Measurements from ENCODE around the gene CD164. TPM values are rescaled to one million over a fixed set of nuclear protein-coding genes. Genes with fewer than 3 reads are reported as not detected.
A peak's percentile ranks its signal among the peaks of the same experiment; 100 is the strongest.

CD164 gene
- total and polyA plus RNA-seq, 9 donors: 129 to 215 (median 173) TPM

GRCh38 chr6:109360281-109360680, 22.0 kb downstream of the CD164 start:
- H3K27ac ChIP-seq: no peak overlapping the region
- DNase-seq: no peak
- H3K4me3 ChIP-seq: no peak overlapping the region
- intact Hi-C loops (cut with DNase I): no loop called here
- no peaks in the 10 kb centered on the region for H3K27me3 ChIP-seq
- TF ChIP-seq POLR2A (IDR thresholded peaks at IDR 0.05) (no peak), EP300 (IDR thresholded peaks at IDR 0.05) (no peak)
- TF ChIP-seq, protein P1, sequence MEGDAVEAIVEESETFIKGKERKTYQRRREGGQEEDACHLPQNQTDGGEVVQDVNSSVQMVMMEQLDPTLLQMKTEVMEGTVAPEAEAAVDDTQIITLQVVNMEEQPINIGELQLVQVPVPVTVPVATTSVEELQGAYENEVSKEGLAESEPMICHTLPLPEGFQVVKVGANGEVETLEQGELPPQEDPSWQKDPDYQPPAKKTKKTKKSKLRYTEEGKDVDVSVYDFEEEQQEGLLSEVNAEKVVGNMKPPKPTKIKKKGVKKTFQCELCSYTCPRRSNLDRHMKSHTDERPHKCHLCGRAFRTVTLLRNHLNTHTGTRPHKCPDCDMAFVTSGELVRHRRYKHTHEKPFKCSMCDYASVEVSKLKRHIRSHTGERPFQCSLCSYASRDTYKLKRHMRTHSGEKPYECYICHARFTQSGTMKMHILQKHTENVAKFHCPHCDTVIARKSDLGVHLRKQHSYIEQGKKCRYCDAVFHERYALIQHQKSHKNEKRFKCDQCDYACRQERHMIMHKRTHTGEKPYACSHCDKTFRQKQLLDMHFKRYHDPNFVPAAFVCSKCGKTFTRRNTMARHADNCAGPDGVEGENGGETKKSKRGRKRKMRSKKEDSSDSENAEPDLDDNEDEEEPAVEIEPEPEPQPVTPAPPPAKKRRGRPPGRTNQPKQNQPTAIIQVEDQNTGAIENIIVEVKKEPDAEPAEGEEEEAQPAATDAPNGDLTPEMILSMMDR (IDR thresholded peaks at IDR 0.05): no peak
- H3K9me3 ChIP-seq: no peaks in the 10 kb centered on the region
- H3K36me3 ChIP-seq: no peaks in the 10 kb centered on the region
- WGBS, 3 donors: 90 to 100% (median 98%) methylated on average over 1 of the region's 1 CpG
- no peaks in the 10 kb centered on the region for H3K4me1 ChIP-seq (ENCODE audit: insufficient read depth)

- Histone ChIP-seq H3K27me3 (no peaks in the 10 kb centered on the region), H3K4me3 (no peak overlapping the region), H3K4me1 (ENCODE audit: insufficient read depth) (no peaks in the 10 kb centered on the region), H3K27ac (peak overlapping the region in 1 of 2 donors; percentile 38), H3K9me3 (no peaks in the 10 kb centered on the region), H3K36me3 (no peaks in the 10 kb centered on the region)
- intact Hi-C loops (cut with DNase I): no loop called here
- TF ChIP-seq EP300 (IDR thresholded peaks at IDR 0.05) (no peak), POLR2A (IDR thresholded peaks at IDR 0.05) (no peak)
- 97 to 100% (median 97%) methylated on average over 2 of the region's 2 CpGs for WGBS, 3 donors
- no peak for DNase-seq
These were observed 23.0 kb downstream of the CD164 start for GRCh38 chr6:109359248-109359647.

GRCh38 chr6:109358204-109358603, 24.1 kb downstream of the CD164 start:
- no peaks in the 10 kb centered on the region for H3K9me3 ChIP-seq
- no peaks in the 10 kb centered on the region for H3K4me1 ChIP-seq (ENCODE audit: insufficient read depth)
- no peak overlapping the region for H3K4me3 ChIP-seq
- H3K27ac ChIP-seq: no peak overlapping the region
- DNase-seq: no peak
- TF ChIP-seq POLR2A (IDR thresholded peaks at IDR 0.05) (no peak), EP300 (IDR thresholded peaks at IDR 0.05) (no peak)
- TF ChIP-seq, protein P1 (IDR thresholded peaks at IDR 0.05): no peak
- intact Hi-C loops (cut with DNase I): no loop called here
- no peaks in the 10 kb centered on the region for H3K27me3 ChIP-seq
- H3K36me3 ChIP-seq: no peaks in the 10 kb centered on the region

GRCh38 chr6:109356237-109356636, 26.0 kb downstream of the CD164 start:
- 96 to 99% (median 96%) methylated on average over 3 of the region's 3 CpGs for WGBS, 3 donors
- intact Hi-C loops (cut with DNase I): no loop called here
- H3K4me1 ChIP-seq (ENCODE audit: insufficient read depth): no peaks in the 10 kb centered on the region
- no peak overlapping the region for H3K27ac ChIP-seq
- no peaks in the 10 kb centered on the region for H3K9me3 ChIP-seq
- TF ChIP-seq, protein P1 (IDR thresholded peaks at IDR 0.05): no peak
- TF ChIP-seq POLR2A (IDR thresholded peaks at IDR 0.05) (no peak), EP300 (IDR thresholded peaks at IDR 0.05) (no peak)
- no peak for DNase-seq
- no peaks in the 10 kb centered on the region for H3K36me3 ChIP-seq
- H3K27me3 ChIP-seq: no peaks in the 10 kb centered on the region
- no peak overlapping the region for H3K4me3 ChIP-seq

GRCh38 chr6:109351231-109352130, 30.8 kb downstream of the CD164 start:
- TF ChIP-seq, protein P1 (IDR thresholded peaks at IDR 0.05): no peak
- TF ChIP-seq POLR2A (IDR thresholded peaks at IDR 0.05): no peak
- no peak for TF ChIP-seq EP300 (IDR thresholded peaks at IDR 0.05)
- no peak overlapping the region for H3K4me3 ChIP-seq
- intact Hi-C loops (cut with DNase I): no loop called here

More at GRCh38 chr6:109351231-109352130, 30.8 kb downstream of the CD164 start:
- Histone ChIP-seq H3K27me3 (no peaks in the 10 kb centered on the region), H3K27ac (no peak overlapping the region), H3K36me3 (no peaks in the 10 kb centered on the region), H3K4me1 (ENCODE audit: insufficient read depth) (no peaks in the 10 kb centered on the region), H3K9me3 (no peaks in the 10 kb centered on the region)
- no peak for DNase-seq
- 91 to 97% (median 95%) methylated on average over 5 of the region's 5 CpGs for WGBS, 3 donors
